Measurements from ENCODE around the gene UCK1. TPM values are rescaled to one million over a fixed set of nuclear protein-coding genes. Genes with fewer than 3 reads are reported as not detected.
A peak's percentile ranks its signal among the peaks of the same experiment; 100 is the strongest.

UCK1 gene
- total RNA-seq, 1 donor from 2014 or later, result 21.9 TPM

DNA sequence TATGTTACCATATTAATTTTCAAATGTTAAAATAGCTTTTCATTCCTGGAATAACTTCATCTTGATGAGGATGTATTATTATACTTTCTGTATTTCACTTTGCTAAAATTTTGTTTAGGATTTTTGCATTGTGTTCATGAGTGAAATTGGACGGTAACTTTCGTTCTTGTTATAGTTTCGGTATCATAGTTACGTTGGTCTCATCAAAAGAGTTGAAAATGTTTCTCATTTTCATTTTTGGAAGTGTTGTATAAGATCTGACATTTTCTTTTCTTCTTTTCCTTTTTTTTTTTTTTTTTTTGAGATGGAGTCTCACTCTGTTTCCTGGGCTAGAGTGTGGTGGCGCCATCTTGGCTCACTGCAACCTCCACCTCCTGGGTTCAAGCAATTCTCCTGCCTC lies 34.3 kb upstream of the UCK1 start:
- TF ChIP-seq, protein P1, sequence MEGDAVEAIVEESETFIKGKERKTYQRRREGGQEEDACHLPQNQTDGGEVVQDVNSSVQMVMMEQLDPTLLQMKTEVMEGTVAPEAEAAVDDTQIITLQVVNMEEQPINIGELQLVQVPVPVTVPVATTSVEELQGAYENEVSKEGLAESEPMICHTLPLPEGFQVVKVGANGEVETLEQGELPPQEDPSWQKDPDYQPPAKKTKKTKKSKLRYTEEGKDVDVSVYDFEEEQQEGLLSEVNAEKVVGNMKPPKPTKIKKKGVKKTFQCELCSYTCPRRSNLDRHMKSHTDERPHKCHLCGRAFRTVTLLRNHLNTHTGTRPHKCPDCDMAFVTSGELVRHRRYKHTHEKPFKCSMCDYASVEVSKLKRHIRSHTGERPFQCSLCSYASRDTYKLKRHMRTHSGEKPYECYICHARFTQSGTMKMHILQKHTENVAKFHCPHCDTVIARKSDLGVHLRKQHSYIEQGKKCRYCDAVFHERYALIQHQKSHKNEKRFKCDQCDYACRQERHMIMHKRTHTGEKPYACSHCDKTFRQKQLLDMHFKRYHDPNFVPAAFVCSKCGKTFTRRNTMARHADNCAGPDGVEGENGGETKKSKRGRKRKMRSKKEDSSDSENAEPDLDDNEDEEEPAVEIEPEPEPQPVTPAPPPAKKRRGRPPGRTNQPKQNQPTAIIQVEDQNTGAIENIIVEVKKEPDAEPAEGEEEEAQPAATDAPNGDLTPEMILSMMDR (IDR thresholded peaks at IDR 0.05; ENCODE audit: unreplicated experiment), result no peak
- Mint-ChIP-seq H3K27me3 (ENCODE audit: low read depth) (no peaks in the 10 kb centered on the region), H3K4me1 (peaks cover 5% of the 10 kb centered on the region), H3K9me3 (peaks cover 12% of the 10 kb centered on the region), H3K4me3 (no peak overlapping the region), H3K36me3 (peaks cover 11% of the 10 kb centered on the region), H3K27ac (no peak overlapping the region)
- no peak for DNase-seq (ENCODE audit: low spot score in 2 of 2, unreplicated experiment in 2 of 2)

DNA sequence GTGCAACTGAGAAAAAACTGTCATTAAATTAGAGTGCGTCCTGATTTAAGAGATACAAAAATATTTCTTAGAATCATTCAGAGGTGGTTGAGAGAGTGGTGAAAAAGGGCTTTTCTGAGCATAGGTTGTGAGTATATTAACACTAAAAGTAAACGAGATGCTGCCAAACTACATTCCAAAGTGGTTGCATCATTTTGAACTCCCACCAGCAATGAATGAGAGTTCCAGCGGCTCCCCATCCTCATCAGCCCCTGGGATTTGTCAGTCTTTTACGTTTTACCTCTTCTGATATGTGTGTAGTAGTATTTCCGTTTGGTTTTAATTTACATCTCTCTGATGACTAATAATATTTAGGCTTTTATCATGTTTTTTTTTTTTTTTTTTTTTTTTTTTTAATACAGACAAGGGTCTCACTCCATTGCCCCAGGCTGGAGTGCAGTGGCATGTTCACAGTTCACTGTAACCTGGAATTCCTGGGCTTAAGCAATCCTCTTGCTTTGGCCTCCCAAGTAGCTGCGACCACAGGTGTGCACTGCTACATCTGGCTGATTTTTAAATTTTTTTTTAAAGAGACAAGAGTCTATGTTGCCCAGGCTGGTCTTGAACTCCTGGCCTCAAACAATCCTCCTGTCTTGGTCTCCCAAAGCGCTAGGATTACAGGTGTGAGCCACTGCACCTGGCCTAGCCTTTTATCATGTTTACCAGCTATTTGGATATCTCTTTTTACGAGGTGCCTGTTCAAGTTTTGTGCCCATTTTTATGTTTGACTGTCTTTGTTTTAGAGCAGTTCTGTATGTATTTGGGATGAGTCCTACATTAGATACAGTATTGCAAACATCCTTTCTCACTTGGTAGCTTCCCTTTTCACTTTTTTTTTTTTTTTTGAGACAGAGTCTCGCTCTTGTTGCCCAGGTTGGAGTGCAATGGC lies 31.2 kb upstream of the UCK1 start:
- H3K9me3 Mint-ChIP-seq, result peaks cover 13% of the 10 kb centered on the region
- peaks cover 3% of the 10 kb centered on the region for H3K36me3 Mint-ChIP-seq
- peaks cover 5% of the 10 kb centered on the region for H3K4me1 Mint-ChIP-seq
- DNase-seq (ENCODE audit: low spot score in 2 of 2, unreplicated experiment in 2 of 2), result no peak
- H3K4me3 Mint-ChIP-seq, result no peak overlapping the region
- H3K27ac Mint-ChIP-seq, result peak overlapping the region; percentile 19
- TF ChIP-seq, protein P1 (IDR thresholded peaks at IDR 0.05; ENCODE audit: unreplicated experiment), result no peak
- no peaks in the 10 kb centered on the region for H3K27me3 Mint-ChIP-seq (ENCODE audit: low read depth)

- Mint-ChIP-seq H3K9me3 (peaks cover 13% of the 10 kb centered on the region), H3K27ac (no peak overlapping the region), H3K4me3 (no peak overlapping the region), H3K36me3 (peaks cover 3% of the 10 kb centered on the region), H3K4me1 (peaks cover 5% of the 10 kb centered on the region), H3K27me3 (ENCODE audit: low read depth) (peaks cover 25% of the 10 kb centered on the region)
- TF ChIP-seq, protein P1 (IDR thresholded peaks at IDR 0.05; ENCODE audit: unreplicated experiment), result no peak
- no peak for DNase-seq (ENCODE audit: low spot score in 2 of 2, unreplicated experiment in 2 of 2)
These were observed 28.4 kb upstream of the UCK1 start for GRCh38 chr9:131559421-131560000.

DNA sequence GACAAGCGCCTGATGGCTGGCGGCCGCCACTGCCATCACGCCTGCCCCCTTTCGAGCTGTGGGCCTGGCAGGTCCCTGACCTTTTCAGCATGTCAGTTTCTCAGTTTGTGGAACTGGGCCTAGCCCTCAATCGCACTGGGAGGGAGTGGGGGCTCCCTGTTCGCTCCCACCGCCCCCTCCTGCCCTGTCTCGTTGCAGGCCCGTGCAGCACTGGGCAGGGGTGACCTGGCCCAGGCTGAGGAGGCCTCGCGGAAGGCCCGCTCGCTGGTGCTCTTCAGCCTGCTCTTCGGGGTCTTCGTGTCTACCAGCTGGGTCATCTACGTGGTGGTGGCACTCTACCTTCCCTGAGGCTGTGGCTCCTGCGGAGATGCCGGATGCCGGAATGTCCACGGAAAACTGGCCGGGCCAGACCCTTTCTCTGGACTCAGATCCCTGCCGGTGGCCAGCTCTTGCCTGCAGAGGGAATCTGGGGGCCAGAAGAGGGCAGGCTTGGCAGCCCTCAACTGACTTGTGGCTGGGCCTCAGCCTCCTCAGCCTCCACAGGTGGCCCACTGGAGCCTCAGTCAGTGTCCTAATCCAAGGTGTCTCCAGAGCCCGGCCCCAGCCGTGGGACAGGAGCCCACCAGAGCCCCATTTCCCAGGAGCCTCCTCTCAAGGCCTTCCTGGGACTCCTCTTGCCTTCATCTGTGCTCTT lies 26.9 kb upstream of the UCK1 start:
- Mint-ChIP-seq H3K36me3 (peaks cover 3% of the 10 kb centered on the region), H3K4me3 (no peak overlapping the region), H3K4me1 (peaks cover 5% of the 10 kb centered on the region), H3K27me3 (ENCODE audit: low read depth) (peaks cover 39% of the 10 kb centered on the region), H3K9me3 (peaks cover 13% of the 10 kb centered on the region), H3K27ac (no peak overlapping the region)
- no peak for DNase-seq (ENCODE audit: low spot score in 2 of 2, unreplicated experiment in 2 of 2)
- TF ChIP-seq, protein P1 (IDR thresholded peaks at IDR 0.05; ENCODE audit: unreplicated experiment), result no peak

- H3K36me3 Mint-ChIP-seq, result peaks cover 3% of the 10 kb centered on the region
- H3K9me3 Mint-ChIP-seq, result peaks cover 8% of the 10 kb centered on the region
- peaks cover 50% of the 10 kb centered on the region for H3K27me3 Mint-ChIP-seq (ENCODE audit: low read depth)
- no peak for DNase-seq (ENCODE audit: low spot score in 2 of 2, unreplicated experiment in 2 of 2)
- H3K4me3 Mint-ChIP-seq, result no peak overlapping the region
- TF ChIP-seq, protein P1 (IDR thresholded peaks at IDR 0.05; ENCODE audit: unreplicated experiment), result no peak
- no peak overlapping the region for H3K27ac Mint-ChIP-seq
- no peaks in the 10 kb centered on the region for H3K4me1 Mint-ChIP-seq
These were observed 25.0 kb upstream of the UCK1 start for GRCh38 chr9:131555841-131556673.

Data from mesothelial cell of epicardium (in vitro differentiated cells).